Measurements from ENCODE around the gene NUDT8. TPM values are rescaled to one million over a fixed set of nuclear protein-coding genes. Genes with fewer than 3 reads are reported as not detected.

NUDT8 gene
- total and polyA plus RNA-seq, 9 of the 15 experiments (the other 6 are each of a cell fraction or from before 2014, with no cell fraction given), result 0.23 to 27.8 (median 5.0) TPM

GRCh38 chr11:67608486-67608885 is 21.3 kb downstream of the NUDT8 start:
- no peak for DNase-seq (ENCODE audit: extremely low read depth in 1 of 4, low spot score in 3 of 4)
- peaks cover 23 to 79% of the 10 kb centered on the region in 2 experiments for H3K4me1 ChIP-seq (replicated peaks in 1 of 2; ENCODE audit: control insufficient read depth in 2 of 2, insufficient read depth in 2 of 2, low read length in 2 of 2)
- no peak overlapping the region for H3K27ac ChIP-seq (ENCODE audit: extremely low read depth, low read depth, low read length)
- no peaks in the 10 kb centered on the region for H3K9me1 ChIP-seq (ENCODE audit: control insufficient read depth, insufficient read depth, low read length)
- ChIA-PET CTCF (ENCODE audit: low intra/inter-chr PET ratio) (interaction anchor here (0.6 to 1.2 kb wide), 3 partner anchors 30 to 38 kb away, joined by 3 read pairs; no protein-coding TSS in a partner anchor), POLR2A (interaction anchor here (1.7 kb wide), 1 partner anchor 24 kb away, joined by 6 read pairs; the partner anchor contains the start of gene GSTP1)
- no peaks in the 10 kb centered on the region for H3K27me3 ChIP-seq (ENCODE audit: control insufficient read depth in 2 of 2, insufficient read depth in 2 of 2, low read length in 2 of 2)
- no peaks in the 10 kb centered on the region for H3K9me3 ChIP-seq (replicated peaks; ENCODE audit: control insufficient read depth, insufficient read depth, low read depth, low read length)
- H3K9ac ChIP-seq (ENCODE audit: insufficient read depth in 1 of 2, low read depth in 2 of 2, low read length in 2 of 2), result peak overlapping the region in 1 of 2 experiments; percentile 79; a peak in 2 of 4 replicates
- H3K79me2 ChIP-seq (ENCODE audit: control insufficient read depth, insufficient read depth, low read length), result peaks cover 36% of the 10 kb centered on the region
- H3K4me3 ChIP-seq, result no peak overlapping the region
- in situ Hi-C loops (cut with MboI), result no loop called here
- BruUV-seq (replicated peaks), result no TSS peak
- H4K20me1 ChIP-seq (replicated peaks; ENCODE audit: control insufficient read depth, insufficient read depth, low read length), result no peaks in the 10 kb centered on the region; the same call in 1 of the 2 replicates
- no peak overlapping the region for H3K4me2 ChIP-seq (ENCODE audit: insufficient read depth, low read length)
- no peak overlapping the region for H2AFZ ChIP-seq (ENCODE audit: low read depth, low read length)
- intact Hi-C loops (cut with micrococcal nuclease), result loop anchor here (5.0 kb wide), 1 partner anchor 36 kb away; no protein-coding TSS in a partner anchor
- no peak for FAIRE-seq
- WGBS (ENCODE audit: insufficient coverage, low coverage, missing lambda C conversion rate), result 90% methylated on average over 7 of the region's 8 CpGs
- no peak for ATAC-seq
- peaks cover 60% of the 10 kb centered on the region for H3K36me3 ChIP-seq (ENCODE audit: control insufficient read depth, insufficient read depth, low read length)
- TF ChIP-seq TAF9B (IDR thresholded peaks at IDR 0.05; ENCODE audit: partially characterized antibody) (no peak), CEBPZ (IDR thresholded peaks at IDR 0.05; ENCODE audit: borderline replicate concordance, low read depth, low read length) (no peak), PPARD (CRISPR knock-in tag; IDR thresholded peaks at IDR 0.05) (no peak), MYNN (IDR thresholded peaks at IDR 0.05) (no peak), MYNN (CRISPR knock-in tag; IDR thresholded peaks at IDR 0.05) (no peak), HMBOX1 (IDR thresholded peaks at IDR 0.05) (no peak), PHTF2 (CRISPR knock-in tag; IDR thresholded peaks at IDR 0.05) (no peak), CHAMP1 (IDR thresholded peaks at IDR 0.05) (no peak), NBN (IDR thresholded peaks at IDR 0.05; ENCODE audit: low read depth) (no peak), FOS (IDR thresholded peaks at IDR 0.05; ENCODE audit: extremely low read depth, insufficient read length) (no peak), RNF219 (CRISPR knock-in tag; IDR thresholded peaks at IDR 0.05) (no peak), ZNF212 (CRISPR knock-in tag; IDR thresholded peaks at IDR 0.05) (no peak), RUNX1 (IDR thresholded peaks at IDR 0.05; ENCODE audit: low read depth) (no peak), ARID1B (IDR thresholded peaks at IDR 0.05) (no peak)

All from K562 (cell line).